Upper lobe of left lung (tissue), 4 donors: ENCODE data around the gene SPEM1.

ENCODE experiments used
- CTCF ChIP-seq, 6 experiments: fragments of 450-650 bp in 4 of 6; fragments of 200-600 bp in 2 of 6; sonication (generic) in 2 of 6; IDR thresholded peaks; one replicate each; pipeline ENCODE4 v1.5.1; 2016 to 2019; ENCODE audit warnings: antibody characterized with exemption in 6 of 6
- EP300 ChIP-seq, 4 donors: sonication (generic); formaldehyde crosslinking; IDR thresholded peaks; one replicate each; pipeline ENCODE4 v1.5.1; 2017; ENCODE audit warnings: antibody characterized with exemption in 4 of 4, control low read depth in 2 of 4
- POLR2A ChIP-seq, 4 donors: fragments of 450-650 bp; IDR thresholded peaks; one replicate each; pipeline ENCODE4 v1.5.1; 2016 to 2017; ENCODE audit warnings: antibody characterized with exemption in 4 of 4, mild to moderate bottlenecking in 2 of 4

- TF ChIP-seq CTCF (IDR thresholded peaks at IDR 0.05) (no peak), EP300 (IDR thresholded peaks at IDR 0.05) (no peak), POLR2A (IDR thresholded peaks at IDR 0.05) (no peak)
Measured at GRCh38 chr17:7393613-7394451, 26.3 kb upstream of the SPEM1 start.
